GM18870 (cell line): ENCODE data around the gene GPR21.

ENCODE experiments used
- ATAC-seq: cut with Tn5 transposase; IDR thresholded peaks from one replicate; pipeline ENCODE4 v1.9.1; 2021; ENCODE audit warnings: moderate library complexity; ENCODE audit not compliant: unreplicated experiment

GPR21 gene, protein sequence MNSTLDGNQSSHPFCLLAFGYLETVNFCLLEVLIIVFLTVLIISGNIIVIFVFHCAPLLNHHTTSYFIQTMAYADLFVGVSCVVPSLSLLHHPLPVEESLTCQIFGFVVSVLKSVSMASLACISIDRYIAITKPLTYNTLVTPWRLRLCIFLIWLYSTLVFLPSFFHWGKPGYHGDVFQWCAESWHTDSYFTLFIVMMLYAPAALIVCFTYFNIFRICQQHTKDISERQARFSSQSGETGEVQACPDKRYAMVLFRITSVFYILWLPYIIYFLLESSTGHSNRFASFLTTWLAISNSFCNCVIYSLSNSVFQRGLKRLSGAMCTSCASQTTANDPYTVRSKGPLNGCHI

DNA sequence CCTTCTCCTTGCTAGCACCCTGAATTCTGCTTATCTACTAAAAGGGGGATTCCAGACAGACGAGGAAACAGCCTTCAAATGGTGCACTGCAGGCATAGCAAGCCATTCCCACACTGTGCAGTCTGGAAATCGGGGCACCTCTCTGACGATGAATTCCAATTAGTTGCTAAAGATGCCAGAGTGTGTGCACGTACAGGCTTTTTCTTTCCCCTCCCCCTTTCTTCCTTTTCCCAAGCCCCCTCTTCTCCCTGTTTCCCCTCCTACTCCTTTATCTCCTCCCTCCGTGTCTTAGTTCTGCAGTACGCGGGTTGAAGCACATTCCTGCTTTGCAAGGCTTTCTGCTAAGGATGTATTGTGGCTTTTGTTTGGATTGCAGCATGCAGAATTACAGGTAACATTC lies at the start of gene GPR21:
Gene GPR21, plus strand, starts transcription at position 316 of the 400 bp plus-strand sequence. CDS start 900 bp downstream, outside the sequence.
- no peak for ATAC-seq

DNA sequence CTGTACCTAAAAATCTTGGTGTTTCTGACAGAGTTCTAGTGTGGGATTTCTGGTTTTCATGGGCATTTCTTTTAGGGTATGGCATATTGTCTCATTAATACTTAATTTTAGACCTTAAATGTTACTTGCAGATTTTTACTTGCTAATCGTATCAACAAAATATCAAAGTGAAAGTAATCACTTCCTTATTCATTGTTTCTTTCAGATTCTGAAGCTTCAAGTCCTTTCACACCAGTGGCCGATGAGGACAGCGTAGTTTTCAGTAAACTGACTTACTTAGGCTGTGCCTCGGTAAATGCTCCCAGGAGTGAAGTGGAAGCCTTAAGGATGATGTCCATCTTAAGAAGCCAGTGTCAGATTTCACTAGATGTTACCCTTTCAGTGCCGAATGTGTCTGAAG lies 47.5 kb upstream of the GPR21 start:
- ATAC-seq = no peak

DNA sequence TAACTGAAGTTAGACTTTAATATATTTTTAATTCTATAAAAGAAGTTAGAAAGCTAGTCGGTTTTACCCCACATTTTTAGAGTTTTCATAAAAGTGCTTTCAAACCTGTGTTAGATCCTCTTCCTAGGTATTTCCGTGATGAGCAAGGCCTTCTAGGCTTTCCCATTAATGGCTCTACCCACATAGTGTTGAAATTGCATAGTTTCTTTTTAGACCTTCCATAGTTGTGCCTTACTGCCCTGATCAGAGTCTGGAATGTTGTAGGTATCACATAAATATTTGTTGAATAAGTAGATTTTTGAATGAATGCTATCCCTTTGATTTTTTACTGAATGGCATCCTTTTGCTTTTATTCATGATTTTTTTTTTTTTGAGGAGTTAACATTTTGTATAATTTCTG lies 45.3 kb upstream of the GPR21 start:
- no peak for ATAC-seq

DNA sequence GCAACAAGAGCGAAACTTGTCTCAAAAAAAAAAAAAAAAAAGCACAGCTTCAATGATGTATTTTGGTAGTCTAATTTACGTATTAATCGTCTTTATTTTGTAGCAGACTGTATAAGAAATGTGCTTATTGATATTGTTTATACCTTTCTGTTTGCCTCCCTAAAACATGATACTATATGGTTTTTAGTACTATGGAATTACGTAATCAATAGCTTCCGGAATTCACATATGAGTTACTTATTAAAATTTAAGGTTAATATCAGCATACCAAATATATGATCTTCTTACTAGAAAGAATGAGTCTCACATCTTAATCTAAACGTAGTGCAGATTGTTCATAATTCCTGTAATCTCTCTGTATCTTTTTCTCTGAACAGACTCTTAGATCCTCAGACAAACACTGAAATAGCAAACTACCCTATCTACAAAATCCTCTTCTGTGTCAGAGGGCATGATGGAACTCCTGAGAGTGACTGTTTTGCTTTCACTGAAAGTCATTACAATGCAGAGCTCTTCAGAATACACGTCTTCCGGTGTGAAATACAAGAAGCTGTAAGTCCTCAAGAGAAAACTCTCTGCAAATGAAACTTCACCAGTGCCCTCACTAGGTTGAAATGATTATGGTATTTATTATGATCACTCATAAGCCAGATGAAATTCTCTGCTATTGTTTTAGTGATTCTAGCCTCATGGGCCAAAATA lies 44.4 kb upstream of the GPR21 start:
- peak; percentile 56 for ATAC-seq

DNA sequence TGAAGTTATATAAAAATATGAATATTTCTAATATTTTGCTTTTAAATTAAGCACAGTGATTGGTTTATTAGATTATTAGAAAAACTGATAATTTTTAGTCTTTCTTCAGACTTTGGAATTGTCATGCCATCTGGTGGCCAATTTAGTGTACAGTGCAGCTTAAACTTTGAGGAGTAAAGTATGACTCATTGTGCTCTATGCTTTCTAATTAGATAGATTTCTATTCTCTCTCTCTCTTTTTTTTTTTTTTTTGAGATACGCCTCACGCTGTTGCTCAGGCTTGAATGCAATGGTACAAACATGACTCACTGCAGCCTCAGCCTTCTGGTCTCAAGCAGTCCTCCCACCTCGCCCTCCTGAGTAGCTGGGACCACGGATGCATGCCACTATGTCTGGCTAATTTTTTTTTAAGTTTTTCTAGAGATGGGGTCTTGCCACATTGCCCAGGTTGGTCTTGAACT lies 42.1 kb upstream of the GPR21 start:
- ATAC-seq = no peak

DNA sequence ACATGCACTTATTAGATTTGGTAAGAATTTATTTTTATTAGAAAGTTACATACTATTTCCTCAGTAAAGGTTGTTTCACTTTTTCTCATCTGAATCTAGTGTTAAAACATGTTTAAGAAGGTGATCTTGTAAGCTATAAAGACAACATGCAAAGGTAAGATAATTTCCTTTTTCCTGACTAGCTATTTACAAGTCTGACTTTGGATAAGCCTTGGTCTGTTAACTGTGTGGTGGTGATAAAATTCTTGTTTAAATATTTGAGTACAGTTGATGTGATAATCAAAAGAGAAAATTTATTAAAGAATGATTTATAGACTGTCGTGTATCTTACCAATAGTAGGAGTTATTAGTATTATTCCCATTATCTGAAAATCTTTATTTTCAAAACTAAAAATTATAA lies 36.9 kb upstream of the GPR21 start:
- ATAC-seq = no peak

DNA sequence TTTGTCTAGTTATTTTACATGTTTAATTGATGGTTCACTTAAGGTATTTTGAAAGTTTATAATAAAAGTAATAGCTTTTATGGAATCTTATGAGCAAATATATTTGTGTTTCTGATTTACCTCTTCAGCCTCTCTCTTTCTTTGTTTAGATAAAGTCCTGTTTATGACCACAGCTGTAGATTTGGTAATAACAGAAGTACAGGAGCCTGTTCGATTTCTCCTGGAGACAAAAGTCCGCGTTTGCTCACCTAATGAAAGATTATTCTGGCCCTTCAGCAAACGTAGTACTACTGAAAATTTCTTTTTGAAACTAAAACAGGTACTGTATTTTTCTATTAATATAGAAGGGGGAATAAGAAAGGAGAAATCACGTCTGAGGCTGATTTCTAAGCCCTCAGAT lies 35.0 kb upstream of the GPR21 start:
- no peak for ATAC-seq

DNA sequence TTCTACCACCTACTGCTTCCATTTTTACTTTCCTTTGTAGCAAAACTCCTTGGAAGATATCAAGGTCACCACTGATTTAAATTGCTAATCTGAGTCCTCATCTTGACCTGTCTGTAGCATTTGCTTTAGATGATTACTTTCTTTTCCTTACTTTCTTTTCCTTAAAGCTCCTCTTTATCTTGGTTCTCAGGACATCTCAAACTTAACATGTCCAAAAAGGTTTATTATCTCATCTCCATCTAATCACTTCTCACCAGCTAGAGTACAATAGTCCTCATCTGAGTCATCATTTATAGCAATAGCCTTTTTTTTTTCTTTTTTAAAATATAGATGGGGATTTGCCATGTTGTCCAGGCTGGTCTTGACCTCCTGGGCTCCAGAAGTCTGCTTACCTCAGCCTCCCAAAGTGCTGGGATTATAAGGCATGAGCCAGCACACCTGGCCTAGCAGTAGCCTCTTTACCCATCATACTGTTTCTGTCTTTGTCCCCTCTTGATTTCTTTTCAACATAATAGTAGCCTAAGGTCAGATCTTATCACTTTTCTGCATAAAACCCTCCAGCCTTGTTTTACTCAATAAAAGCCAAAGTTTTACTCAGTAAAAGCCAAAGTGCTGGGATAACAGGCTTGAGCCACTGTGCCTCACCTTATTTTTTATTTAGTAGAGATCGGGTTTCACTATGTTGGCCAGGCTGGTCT lies 32.9 kb upstream of the GPR21 start:
- ATAC-seq = no peak

DNA sequence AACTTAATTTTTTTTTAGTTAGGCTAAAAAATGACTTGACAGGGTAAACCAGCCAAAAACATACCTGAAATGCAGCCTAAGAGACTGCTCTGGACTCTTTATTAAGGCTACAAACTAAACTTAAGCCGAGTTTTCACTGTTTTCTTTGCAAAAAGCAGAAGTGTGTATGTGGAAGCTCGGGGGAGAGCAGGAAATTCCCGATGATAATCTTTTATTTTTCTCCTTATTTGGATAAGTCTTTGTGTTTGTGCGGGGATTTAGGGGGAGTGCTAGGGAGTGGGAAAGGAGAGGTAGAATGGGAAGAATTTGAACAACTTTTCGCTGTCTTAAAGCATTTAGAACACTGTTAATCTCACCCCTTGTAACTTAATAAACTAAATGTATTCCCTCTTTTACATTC lies 30.7 kb upstream of the GPR21 start:
- ATAC-seq = no peak

DNA sequence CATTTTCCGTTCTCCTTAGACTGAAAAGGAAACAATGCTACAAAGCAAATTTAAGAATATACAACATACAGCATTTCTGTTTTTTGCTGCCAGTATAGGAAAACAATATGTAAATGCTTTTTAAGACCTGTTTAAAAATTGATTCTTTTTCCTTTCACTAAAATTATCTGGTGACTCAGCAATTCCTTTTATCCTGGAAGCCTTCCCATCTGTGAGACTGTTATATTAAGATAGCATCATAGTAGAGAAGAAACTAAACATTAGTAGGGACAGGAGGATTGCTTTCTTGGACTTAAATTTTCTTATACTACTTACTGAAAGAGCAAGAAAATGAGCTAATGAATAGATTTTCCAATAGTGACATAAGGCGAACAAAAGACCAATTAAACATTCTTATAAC lies 30.0 kb upstream of the GPR21 start:
- no peak for ATAC-seq

DNA sequence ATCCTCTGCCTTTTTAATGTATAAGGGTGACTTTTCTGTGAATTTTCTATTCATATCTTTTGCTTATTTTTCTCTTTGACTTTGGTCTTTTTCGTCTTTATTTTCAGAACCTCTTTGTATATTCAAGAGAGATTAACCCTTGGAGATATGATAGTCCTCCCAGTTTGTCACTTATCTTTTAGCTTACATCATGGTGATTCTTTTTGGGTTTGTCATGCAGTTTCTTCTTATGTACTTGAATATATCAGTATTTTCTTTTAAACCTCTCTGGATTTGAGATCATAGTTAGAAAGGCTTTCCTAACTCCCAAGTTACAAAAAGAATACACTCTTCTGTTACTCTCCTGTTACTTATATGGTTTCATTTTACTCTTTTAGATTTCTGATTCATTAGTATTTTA lies 27.5 kb upstream of the GPR21 start:
- no peak for ATAC-seq

DNA sequence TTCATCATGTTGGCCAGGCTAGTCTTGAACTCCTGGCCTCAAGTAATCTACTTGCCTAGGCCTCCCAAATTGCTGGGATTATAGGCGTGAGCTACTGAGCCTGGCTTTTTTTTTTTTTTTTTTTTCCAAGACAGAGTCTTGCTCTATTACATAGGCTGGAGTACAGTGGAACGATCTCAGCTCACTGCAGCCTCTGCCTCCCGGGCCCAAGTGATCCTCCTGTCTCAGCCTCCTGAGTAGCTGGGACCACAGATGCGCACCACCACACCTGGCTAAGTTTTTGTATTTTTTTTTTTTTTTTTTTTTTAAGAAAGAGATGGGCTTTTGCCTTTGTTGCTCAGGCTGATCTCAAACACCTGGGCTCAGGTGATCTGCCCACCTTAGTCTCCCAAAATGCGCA lies 26.2 kb upstream of the GPR21 start:
- ATAC-seq = no peak

DNA sequence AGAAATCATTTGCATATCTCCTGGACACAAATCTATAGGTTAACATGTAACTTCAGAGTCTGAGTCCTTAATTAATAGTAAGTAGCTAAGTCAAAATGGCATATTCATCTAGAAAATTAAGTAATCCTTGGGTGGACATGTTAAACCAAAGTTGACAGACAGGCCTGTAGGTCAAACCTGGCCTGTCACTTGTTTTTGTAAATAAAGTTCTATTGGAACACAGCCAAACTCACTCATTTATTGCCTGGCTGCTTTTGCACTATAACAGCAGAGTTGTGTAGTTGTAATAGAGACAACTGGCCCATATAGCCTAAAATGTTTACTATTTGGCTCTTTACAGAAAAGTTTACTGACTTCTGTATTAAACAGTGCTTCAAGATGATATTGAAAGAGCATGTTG lies 24.6 kb upstream of the GPR21 start:
- no peak for ATAC-seq

DNA sequence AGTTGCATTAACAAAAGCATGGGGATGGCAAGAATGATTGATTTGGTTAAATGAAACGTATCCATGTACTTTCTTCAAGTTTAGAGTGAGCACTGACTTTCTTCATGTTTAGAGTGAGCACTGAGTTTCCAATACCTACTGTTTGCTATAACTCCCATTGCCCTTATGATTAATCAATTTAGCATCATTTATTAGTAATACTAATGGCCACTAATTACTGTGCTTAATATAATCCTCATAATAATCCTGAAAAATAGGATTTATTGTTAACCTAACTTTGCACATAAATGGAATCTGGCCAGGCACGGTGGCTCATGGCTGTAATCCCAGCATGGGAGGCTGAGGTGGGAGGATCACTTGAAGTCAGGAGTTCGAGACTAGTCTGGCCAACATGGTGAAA lies 22.1 kb upstream of the GPR21 start:
- no peak for ATAC-seq

DNA sequence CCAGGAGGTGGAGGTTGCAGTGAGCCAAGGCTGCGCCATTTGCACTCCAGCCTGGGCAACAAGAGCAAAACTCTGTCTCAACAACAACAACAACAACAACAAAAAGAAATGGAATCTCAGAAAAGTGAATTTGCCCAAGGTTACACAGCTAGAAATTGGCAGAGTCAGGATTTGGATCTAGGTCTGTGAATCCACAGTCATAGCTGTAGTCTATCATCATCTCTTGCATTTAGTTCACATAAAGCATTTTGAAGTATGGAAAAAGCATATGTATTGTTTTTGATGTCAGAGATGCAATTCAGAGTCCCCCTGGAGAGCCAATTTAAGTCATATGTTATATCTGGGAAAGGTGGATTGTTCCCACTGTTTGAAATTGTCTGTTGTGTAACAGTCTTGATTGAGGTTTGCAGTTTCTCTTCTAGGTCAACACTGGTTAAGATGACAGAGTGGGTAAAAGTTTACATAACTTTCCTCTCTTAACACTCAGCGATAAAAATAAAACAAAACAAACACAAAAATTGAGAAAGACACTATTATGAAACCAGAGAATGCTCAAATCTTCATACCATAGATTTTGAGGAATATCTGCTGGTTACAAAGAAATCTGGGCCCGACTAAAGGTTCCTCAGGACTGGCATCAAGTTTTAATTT lies 21.5 kb upstream of the GPR21 start:
- no peak for ATAC-seq

DNA sequence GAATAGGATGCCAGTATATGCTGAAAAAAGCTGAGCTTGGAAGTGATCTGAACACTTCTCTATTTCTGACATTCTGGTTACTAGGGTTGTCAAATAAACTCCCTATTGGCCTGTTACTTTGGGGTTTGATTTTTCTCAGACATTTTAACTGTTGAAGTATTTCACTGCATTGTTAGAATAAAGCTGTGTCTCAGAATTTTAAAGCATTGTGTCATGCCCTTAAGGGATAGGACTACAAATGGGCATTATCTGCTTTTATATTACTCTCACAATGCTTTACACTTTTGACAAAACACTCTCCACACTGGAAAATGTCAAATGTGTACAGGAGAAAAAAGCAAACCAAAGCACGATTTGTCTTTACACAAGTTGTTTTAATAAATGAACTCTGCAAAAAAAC lies 16.8 kb upstream of the GPR21 start:
- no peak for ATAC-seq

DNA sequence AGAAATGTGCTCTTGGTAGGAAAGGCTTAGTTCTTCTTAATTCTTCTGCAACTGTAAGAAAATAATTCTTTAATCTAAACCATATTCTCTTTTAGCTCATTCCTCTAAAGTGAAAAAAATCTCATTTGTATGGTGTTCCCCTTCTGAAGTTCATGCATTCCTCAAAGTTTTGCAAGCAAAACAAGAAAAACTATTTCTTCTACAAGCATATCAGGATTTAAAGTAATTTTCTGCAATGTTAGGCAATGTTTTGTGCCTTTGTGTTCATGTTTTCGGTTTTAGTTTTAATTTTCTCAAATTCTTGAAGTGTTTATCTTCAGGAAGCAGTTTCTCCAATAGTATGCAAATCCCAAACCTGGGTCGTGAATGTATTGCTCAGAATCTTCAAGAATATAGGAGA lies 12.7 kb upstream of the GPR21 start:
- no peak for ATAC-seq

DNA sequence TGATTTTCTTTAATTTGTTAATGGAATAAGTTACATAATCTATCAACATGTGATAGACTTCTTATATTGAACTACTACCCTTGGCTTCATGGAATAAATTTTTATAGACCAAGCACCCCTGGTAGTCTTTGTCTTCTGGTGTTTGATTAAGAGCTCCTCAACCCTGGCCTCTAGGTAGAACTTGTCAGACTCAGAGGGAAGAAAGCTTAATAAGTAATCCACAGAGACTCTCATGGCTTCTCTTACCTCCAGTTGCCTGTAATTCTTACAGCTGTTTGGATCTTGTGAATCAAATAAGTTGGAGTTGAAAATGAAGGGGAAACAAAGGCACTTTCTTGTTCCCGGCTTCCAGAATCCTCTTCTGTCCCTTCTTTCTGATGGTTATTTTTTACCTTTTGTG lies 7.0 kb upstream of the GPR21 start:
- no peak for ATAC-seq

DNA sequence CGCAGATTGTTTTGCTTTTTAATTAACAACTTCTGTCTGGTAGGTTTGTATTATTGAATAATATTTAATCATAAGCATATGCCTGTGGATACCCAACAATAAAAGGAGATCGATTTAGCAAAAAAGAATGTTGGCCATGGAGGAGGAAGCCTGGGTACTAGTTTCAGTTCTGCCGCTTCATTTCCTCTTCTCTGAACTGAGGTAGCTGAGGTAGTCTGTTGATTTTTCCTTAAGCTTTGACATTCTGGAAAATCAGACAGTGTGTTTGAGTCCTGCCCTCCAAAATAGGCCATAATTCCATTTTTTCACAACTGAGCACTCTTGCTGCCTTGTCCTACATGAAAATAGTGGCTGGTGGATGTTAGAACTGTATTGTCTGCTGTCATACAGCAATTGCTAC lies 6.0 kb upstream of the GPR21 start:
- no peak for ATAC-seq

DNA sequence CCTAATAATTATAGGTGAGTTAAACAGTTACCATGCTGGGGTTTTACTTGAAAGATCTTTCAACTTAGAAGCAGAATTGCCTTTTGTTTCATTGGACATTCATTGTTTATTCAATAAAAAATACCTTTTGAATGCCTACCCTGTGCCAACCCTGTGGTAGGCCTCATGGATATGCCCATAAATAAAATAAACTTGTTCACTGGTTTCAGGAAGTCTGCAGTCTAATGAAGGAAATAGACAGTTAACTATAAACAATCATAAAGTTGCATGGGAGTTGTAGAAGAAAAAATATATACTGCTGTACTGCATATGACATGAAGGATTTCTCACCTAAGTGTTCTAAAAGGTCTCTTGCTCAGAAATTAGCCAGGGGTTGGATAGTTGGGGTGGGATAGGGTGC lies 5.3 kb upstream of the GPR21 start:
- no peak for ATAC-seq

DNA sequence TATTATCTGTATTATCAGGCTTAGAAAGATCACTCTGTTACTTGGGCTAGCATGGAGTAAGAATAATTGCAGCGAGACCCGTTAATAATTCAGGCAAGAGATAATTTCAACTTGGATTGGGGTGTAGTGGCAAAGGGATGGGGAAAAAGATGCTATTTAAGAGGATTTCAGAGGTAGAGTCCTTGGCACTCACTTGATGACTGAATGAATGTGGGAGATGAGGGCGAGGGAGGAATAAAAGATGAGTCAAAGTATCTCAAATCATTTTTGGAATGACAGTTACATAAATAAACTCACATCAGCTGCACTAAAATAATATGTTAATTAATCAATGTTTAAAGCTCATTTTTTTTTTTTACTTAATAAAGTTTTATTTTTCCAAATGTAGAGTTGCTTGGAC lies 4.5 kb upstream of the GPR21 start:
- ATAC-seq = no peak

DNA sequence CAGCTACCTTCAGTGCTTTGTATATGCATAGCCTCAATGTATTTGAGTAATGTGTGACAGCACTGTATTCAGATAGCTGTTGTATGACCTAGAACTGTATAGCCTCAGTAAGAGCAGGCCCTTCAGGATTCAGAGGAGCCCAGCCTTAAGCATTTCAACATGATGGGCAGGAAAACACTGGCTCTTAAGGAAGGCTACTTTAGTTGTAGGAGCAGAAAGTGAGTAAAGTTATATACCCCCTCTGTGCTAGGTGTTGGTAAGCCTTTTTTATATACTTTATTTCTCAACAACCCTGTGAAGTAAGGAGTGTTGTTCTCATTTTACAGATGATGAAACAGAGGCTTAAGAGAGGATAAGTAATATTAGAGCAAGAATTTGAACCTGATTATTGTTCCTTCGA lies 1.5 kb upstream of the GPR21 start:
- ATAC-seq = no peak
